BLaER1 treated with 17β-estradiol and CSF1 and Interleukin-3, amounts not matched to agents 10 nM and 100 nM (cell line): Measurements from ENCODE around the gene CORO1C.

Source experiments
- H3K27ac ChIP-seq, 11 experiments: shearing (Covaris generic); formaldehyde crosslinking; 2 replicates each; pipeline ENCODE4 v1.8.1; 2022
- H3K27me3 ChIP-seq, 11 experiments: shearing (Covaris generic); formaldehyde crosslinking; 2 replicates each; pipeline ENCODE4 v1.8.1; 2022
- H3K36me3 ChIP-seq, 11 experiments: shearing (Covaris generic); formaldehyde crosslinking; 2 replicates each; pipeline ENCODE4 v1.8.1; 2022
- H3K4me1 ChIP-seq, 10 experiments: shearing (Covaris generic); formaldehyde crosslinking; 2 replicates each; pipeline ENCODE4 v1.8.1; 2022
- H3K4me2 ChIP-seq, 11 experiments: shearing (Covaris generic); formaldehyde crosslinking; 2 replicates each; pipeline ENCODE4 v1.8.1; 2022
- H3K4me3 ChIP-seq, 10 experiments: shearing (Covaris generic); formaldehyde crosslinking; 2 replicates each; pipeline ENCODE4 v1.8.1; 2022
- H3K9ac ChIP-seq, 11 experiments: shearing (Covaris generic); formaldehyde crosslinking; 2 replicates each; pipeline ENCODE4 v1.8.1; 2022
- H3K9me3 ChIP-seq, 11 experiments: shearing (Covaris generic); formaldehyde crosslinking; replicated peaks in 1 of 11; 2 replicates each; pipeline ENCODE4 v1.8.1; 2022
- H4K20me1 ChIP-seq, 11 experiments: shearing (Covaris generic); formaldehyde crosslinking; 2 replicates each; pipeline ENCODE4 v1.8.1; 2022
- Cebpa-rat ChIP-seq, 11 experiments: shearing (Covaris generic); IDR thresholded peaks; 2 replicates each; pipeline ENCODE4 v1.8.1; 2022

CORO1C gene

GRCh38 chr12:108602976-108603704 is 128.2 kb downstream of the CORO1C start:
- Histone ChIP-seq H4K20me1 (no peaks in the 10 kb centered on the region), H3K27me3 (peaks cover 0 to 3% (median 0%) of the 10 kb centered on the region in 11 experiments; a peak in 1 of 22 replicates), H3K4me3 (no peak overlapping the region), H3K36me3 (no peaks in the 10 kb centered on the region), H3K4me1 (peaks cover 9 to 54% (median 32%) of the 10 kb centered on the region in 10 experiments), H3K4me2 (0 out of 22 replicates have a peak overlapping the region, but pooled peaks of 1 of the 11 experiments have one; percentile 5), H3K9me3 (no peaks in the 10 kb centered on the region), H3K9ac (no peak overlapping the region), H3K27ac (no peak overlapping the region)
- no peak for TF ChIP-seq Cebpa-rat (IDR thresholded peaks at IDR 0.05)

GRCh38 chr12:108602209-108602705 is 129.1 kb downstream of the CORO1C start:
- Histone ChIP-seq H3K4me3 (no peak overlapping the region), H3K9ac (no peak overlapping the region), H3K9me3 (no peaks in the 10 kb centered on the region), H3K4me1 (peaks cover 15 to 52% (median 31%) of the 10 kb centered on the region in 10 experiments), H3K36me3 (no peaks in the 10 kb centered on the region), H3K27me3 (no peaks in the 10 kb centered on the region), H3K4me2 (peak overlapping the region in 3 of 11 experiments; percentile 31 to 46 (median 46); a peak in 4 of 22 replicates), H4K20me1 (no peaks in the 10 kb centered on the region), H3K27ac (no peak overlapping the region)
- TF ChIP-seq Cebpa-rat (IDR thresholded peaks at IDR 0.05) = no peak

GRCh38 chr12:108600702-108601007 is 130.7 kb downstream of the CORO1C start:
- H3K9me3 ChIP-seq = no peaks in the 10 kb centered on the region
- peaks cover 19 to 50% (median 29%) of the 10 kb centered on the region in 10 experiments for H3K4me1 ChIP-seq
- no peaks in the 10 kb centered on the region for H4K20me1 ChIP-seq
- no peak overlapping the region for H3K27ac ChIP-seq
- no peak overlapping the region for H3K4me3 ChIP-seq
- no peaks in the 10 kb centered on the region for H3K36me3 ChIP-seq
- no peak for TF ChIP-seq Cebpa-rat (IDR thresholded peaks at IDR 0.05)
- no peak overlapping the region for H3K4me2 ChIP-seq
- no peak overlapping the region for H3K9ac ChIP-seq
- no peaks in the 10 kb centered on the region for H3K27me3 ChIP-seq

GRCh38 chr12:108599948-108600701 is 131.2 kb downstream of the CORO1C start:
- no peaks in the 10 kb centered on the region for H3K9me3 ChIP-seq
- no peak overlapping the region for H3K27ac ChIP-seq
- no peak overlapping the region for H3K9ac ChIP-seq
- H4K20me1 ChIP-seq = no peaks in the 10 kb centered on the region
- no peak overlapping the region for H3K4me2 ChIP-seq
- peaks cover 15 to 50% (median 29%) of the 10 kb centered on the region in 10 experiments for H3K4me1 ChIP-seq
- TF ChIP-seq Cebpa-rat (IDR thresholded peaks at IDR 0.05) = no peak
- no peaks in the 10 kb centered on the region for H3K27me3 ChIP-seq
- no peaks in the 10 kb centered on the region for H3K36me3 ChIP-seq
- no peak overlapping the region for H3K4me3 ChIP-seq

GRCh38 chr12:108599541-108599940 is 131.8 kb downstream of the CORO1C start:
- Histone ChIP-seq H3K27ac (no peak overlapping the region), H3K9ac (no peak overlapping the region), H3K27me3 (no peaks in the 10 kb centered on the region), H4K20me1 (no peaks in the 10 kb centered on the region), H3K4me3 (no peak overlapping the region), H3K4me1 (peaks cover 15 to 46% (median 29%) of the 10 kb centered on the region in 10 experiments), H3K9me3 (no peaks in the 10 kb centered on the region), H3K36me3 (no peaks in the 10 kb centered on the region), H3K4me2 (no peak overlapping the region)
- TF ChIP-seq Cebpa-rat (IDR thresholded peaks at IDR 0.05) = no peak

GRCh38 chr12:108598553-108599250 is 132.6 kb downstream of the CORO1C start:
- no peak for TF ChIP-seq Cebpa-rat (IDR thresholded peaks at IDR 0.05)
- Histone ChIP-seq H3K36me3 (no peaks in the 10 kb centered on the region), H3K4me3 (no peak overlapping the region), H3K27me3 (no peaks in the 10 kb centered on the region), H3K4me2 (peak overlapping the region in 10 of 11 experiments; percentile 3 to 75 (median 42); a peak in 10 of 22 replicates), H3K9me3 (no peaks in the 10 kb centered on the region), H4K20me1 (no peaks in the 10 kb centered on the region), H3K27ac (no peak overlapping the region; a peak in 2 of 22 replicates), H3K4me1 (peaks cover 15 to 40% (median 28%) of the 10 kb centered on the region in 10 experiments), H3K9ac (0 out of 22 replicates have a peak overlapping the region, but pooled peaks of 1 of the 11 experiments have one; percentile 11)

- Histone ChIP-seq H3K9ac (peak within 1 kb of the TSS in 5 of 11 experiments; percentile 7 to 24 (median 11); a peak in 5 of 22 replicates), H3K4me2 (peak within 1 kb of the TSS; percentile 44 to 75 (median 52)), H3K4me1 (peaks cover 15 to 36% (median 28%) of the 10 kb centered on the region in 10 experiments), H3K9me3 (no peaks in the 10 kb centered on the region), H3K27me3 (no peaks in the 10 kb centered on the region), H3K27ac (peak within 1 kb of the TSS in 1 of 11 experiments; percentile 18; a peak in 2 of 22 replicates), H3K36me3 (no peaks in the 10 kb centered on the region), H4K20me1 (no peaks in the 10 kb centered on the region), H3K4me3 (0 out of 20 replicates have a peak within 1 kb of the TSS, but pooled peaks of 1 of the 10 experiments have one; percentile 24)
- no peak for TF ChIP-seq Cebpa-rat (IDR thresholded peaks at IDR 0.05)
Measured at GRCh38 chr12:108597559-108598471, 133.5 kb downstream of the CORO1C start, which contains the start of gene TMEM119. TSS of gene TMEM119 (minus strand) at chr12:108598084. CDS start at chr12:108592383, 5,701 bp downstream.
